ENCODE data around the gene PHYKPL. TPM values are rescaled to one million over a fixed set of nuclear protein-coding genes. Genes with fewer than 3 reads are reported as not detected.

The PHYKPL gene
- total RNA-seq, 4 donors from 2014 or later = 25.0 to 54.6 (median 33.7) TPM

GRCh38 chr5:178189433-178189832 lies 43.2 kb downstream of the PHYKPL start:
- TF ChIP-seq CTCF (IDR thresholded peaks at IDR 0.05 in 4 of 5, conservative IDR thresholded peaks at IDR 0.05 in 1 of 5) (no peak), POLR2A (IDR thresholded peaks at IDR 0.05) (no peak)
- in situ Hi-C loops (cut with MboI; ENCODE audit: low sequenced_read_pairs in 4 of 4) (no loop called here), intact Hi-C loops (cut with DNase I; ENCODE audit: low total_unique reads) (no loop called here)
- ATAC-seq = no peak
- Histone ChIP-seq H3K27me3 (no peaks in the 10 kb centered on the region), H3K27ac (no peak overlapping the region), H3K36me3 (no peaks in the 10 kb centered on the region), H3K4me3 (no peak overlapping the region), H3K4me1 (no peaks in the 10 kb centered on the region), H3K9me3 (no peaks in the 10 kb centered on the region)
- DNase-seq = no peak

GRCh38 chr5:178187014-178187413 lies 45.6 kb downstream of the PHYKPL start, which contains the start of gene GMCL2:
Gene GMCL2 (minus strand): TSS chr5:178187371. CDS start chr5:178187299, 72 bp downstream.
- in situ Hi-C loops (cut with MboI; ENCODE audit: low sequenced_read_pairs in 4 of 4) = no loop called here

GRCh38 chr5:178186427-178186826 lies 46.2 kb downstream of the PHYKPL start:
- intact Hi-C loops (cut with DNase I; ENCODE audit: low total_unique reads) = no loop called here
- H3K36me3 ChIP-seq = no peaks in the 10 kb centered on the region
- no peak for ATAC-seq
- no peak for TF ChIP-seq CTCF (IDR thresholded peaks at IDR 0.05 in 4 of 5, conservative IDR thresholded peaks at IDR 0.05 in 1 of 5)
- no peak for DNase-seq
- no peak overlapping the region for H3K4me3 ChIP-seq
- no peaks in the 10 kb centered on the region for H3K4me1 ChIP-seq
- H3K27ac ChIP-seq = no peak overlapping the region
- H3K9me3 ChIP-seq = no peaks in the 10 kb centered on the region
- in situ Hi-C loops (cut with MboI; ENCODE audit: low sequenced_read_pairs in 4 of 4) = no loop called here
- no peaks in the 10 kb centered on the region for H3K27me3 ChIP-seq

More at GRCh38 chr5:178187014-178187413, 45.6 kb downstream of the PHYKPL start, which contains the start of gene GMCL2:
- intact Hi-C loops (cut with DNase I; ENCODE audit: low total_unique reads) = no loop called here
- ATAC-seq (no peak), DNase-seq (no peak)
- no peak for TF ChIP-seq CTCF (IDR thresholded peaks at IDR 0.05 in 4 of 5, conservative IDR thresholded peaks at IDR 0.05 in 1 of 5)
- TF ChIP-seq POLR2A (IDR thresholded peaks at IDR 0.05) = no peak
- Histone ChIP-seq H3K27ac (no peak within 1 kb of the TSS), H3K27me3 (no peaks in the 10 kb centered on the region), H3K9me3 (no peaks in the 10 kb centered on the region), H3K4me3 (no peak within 1 kb of the TSS), H3K36me3 (no peaks in the 10 kb centered on the region), H3K4me1 (no peaks in the 10 kb centered on the region)

- no peaks in the 10 kb centered on the region for H3K9me3 ChIP-seq
- no peak for TF ChIP-seq CTCF (IDR thresholded peaks at IDR 0.05 in 4 of 5, conservative IDR thresholded peaks at IDR 0.05 in 1 of 5)
- TF ChIP-seq POLR2A (IDR thresholded peaks at IDR 0.05) = no peak
- intact Hi-C loops (cut with DNase I; ENCODE audit: low total_unique reads) (no loop called here), in situ Hi-C loops (cut with MboI; ENCODE audit: low sequenced_read_pairs in 4 of 4) (no loop called here)
- H3K27ac ChIP-seq = no peak overlapping the region
- H3K4me3 ChIP-seq = no peak overlapping the region
- H3K36me3 ChIP-seq = no peaks in the 10 kb centered on the region
- DNase-seq (no peak), ATAC-seq (no peak)
- peaks cover 0 to 4% (median 0%) of the 10 kb centered on the region in 3 donors for H3K27me3 ChIP-seq
- H3K4me1 ChIP-seq = no peaks in the 10 kb centered on the region
These were observed 50.3 kb downstream of the PHYKPL start for GRCh38 chr5:178182158-178182876.

All from gastrocnemius medialis (tissue), 4 donors.